SK-N-MC (cell line): ENCODE results near the gene NUDT21.

Experiments
- EZH2 ChIP-seq: fragments of 200-600 bp; sonication (generic); IDR thresholded peaks from one replicate; pipeline ENCODE4 v1.6.1; 2017; ENCODE audit warnings: antibody characterized with exemption
- FOXP2 ChIP-seq: optimal IDR thresholded peaks from 2 replicates; pipeline ENCODE3; 2011; ENCODE audit warnings: mild to moderate bottlenecking, moderate library complexity; ENCODE audit not compliant: insufficient read depth; ENCODE audit errors: extremely low read length, control extremely low read depth
- POLR2AphosphoS5 ChIP-seq: IDR thresholded peaks from 2 replicates; pipeline ENCODE4 v1.6.1; 2012; ENCODE audit warnings: mild to moderate bottlenecking, low read depth, low read length, borderline replicate concordance

- TF ChIP-seq EZH2 = no peak
- no peak for TF ChIP-seq POLR2AphosphoS5
- no peak for TF ChIP-seq FOXP2
Observed at GRCh38 chr16:56426585-56426984, 24.5 kb downstream of the NUDT21 start.
